A673 (cell line): ENCODE data around the gene FUBP3. TPM values are rescaled to one million over a fixed set of nuclear protein-coding genes. Genes with fewer than 3 reads are reported as not detected.

Experiments
- BruUV-seq: library from RNA; stranded (reverse); fragments of 400-500 nt; replicated peaks from 2 replicates; lab custom pipeline; 2021; lab: Mats Ljungman, UMichigan
- CTCF ChIA-PET: fragments of 300-600 bp; sonication (Branson Sonifier 250); formaldehyde crosslinking; loops from one replicate; lab custom pipeline; 2022; ENCODE audit warnings: antibody characterized with exemption; lab: Charles Lee
- POLR2A ChIA-PET: fragments of 300-600 bp; sonication (Branson Sonifier 250); formaldehyde crosslinking; loops from one replicate; lab custom pipeline; 2022; ENCODE audit warnings: antibody characterized with exemption; ENCODE audit not compliant: low non-redundant PET; lab: Charles Lee
- DNase-seq: peaks from one replicate; pipeline ENCODE4 v3.0.0-alpha.2; 2015; ENCODE audit warnings: low spot score
- H3K27ac ChIP-seq: fragments of 200-600 bp; sonication (generic); 2 replicates; pipeline ENCODE4 v1.5.1; 2016; ENCODE audit warnings: mixed run types, low read depth, mild to moderate bottlenecking, mixed read lengths, antibody characterized with exemption, low read length; ENCODE audit not compliant: poor library complexity, severe bottlenecking
- H3K27me3 ChIP-seq: fragments of 200-600 bp; sonication (generic); replicated peaks from 2 replicates; pipeline ENCODE4 v1.6.1; 2017; ENCODE audit warnings: mixed run types, low read depth, mild to moderate bottlenecking, mixed read lengths, antibody characterized with exemption, low read length; ENCODE audit not compliant: insufficient read depth, poor library complexity
- H3K36me3 ChIP-seq: fragments of 200-600 bp; sonication (generic); 2 replicates; pipeline ENCODE4 v1.6.1; 2016; ENCODE audit warnings: mixed run types, mild to moderate bottlenecking, mixed read lengths, antibody characterized with exemption, low read length; ENCODE audit not compliant: insufficient read depth, poor library complexity, severe bottlenecking
- H3K4me1 ChIP-seq: fragments of 200-600 bp; sonication (generic); 2 replicates; pipeline ENCODE4 v1.6.1; 2017; ENCODE audit warnings: mixed run types, mild to moderate bottlenecking, mixed read lengths, antibody characterized with exemption, low read length; ENCODE audit not compliant: insufficient read depth, poor library complexity, severe bottlenecking
- H3K4me3 ChIP-seq: fragments of 200-600 bp; sonication (generic); 2 replicates; pipeline ENCODE4 v1.5.1; 2016; ENCODE audit warnings: low read depth, mixed run types, mild to moderate bottlenecking, mixed read lengths, low read length; ENCODE audit not compliant: poor library complexity, severe bottlenecking
- H3K9me3 ChIP-seq: fragments of 200-600 bp; sonication (generic); 2 replicates; pipeline ENCODE4 v1.6.1; 2016; ENCODE audit warnings: mixed run types, low read depth, mild to moderate bottlenecking, mixed read lengths, antibody characterized with exemption, low read length; ENCODE audit not compliant: poor library complexity, severe bottlenecking
- CTCF ChIP-seq: fragments of 300-800, 200-600 bp; sonication (generic); conservative IDR thresholded peaks from 2 replicates; pipeline ENCODE4 v1.5.1; 2017; ENCODE audit warnings: low read depth, mild to moderate bottlenecking, antibody characterized with exemption, low read length, moderate library complexity, mixed read lengths
- EZH2 ChIP-seq: fragments of 200-600 bp; sonication (generic); IDR thresholded peaks from 2 replicates; pipeline ENCODE4 v1.6.1; 2017; ENCODE audit warnings: borderline replicate concordance, low read depth, mild to moderate bottlenecking, mixed read lengths, antibody characterized with exemption, low read length; ENCODE audit not compliant: poor library complexity, severe bottlenecking
- intact Hi-C: fragments of 100-400 bp; cut with micrococcal nuclease; formaldehyde crosslinking; loops from one replicate; pipeline ENCODE4 v1.10.0; 2022; ENCODE audit not compliant: unreplicated experiment
- total RNA-seq: library from RNA; stranded (reverse); gene quantifications from 2 replicates; pipeline ENCODE4 v1.2.3, GENCODE V29; 2021

Gene FUBP3
- total RNA-seq, 1 experiment from 2014 or later: 80.4 TPM

- intact Hi-C loops: no loop called here
- Histone ChIP-seq H3K4me1 (peaks cover 9% of the 10 kb centered on the region), H3K9me3 (no peaks in the 10 kb centered on the region), H3K4me3 (no peak overlapping the region), H3K27me3 (no peaks in the 10 kb centered on the region), H3K27ac (no peak overlapping the region), H3K36me3 (peaks cover 7% of the 10 kb centered on the region)
- ChIA-PET CTCF (no interaction called here), POLR2A (no interaction called here)
- TF ChIP-seq CTCF: no peak
- TF ChIP-seq EZH2: no peak
- BruUV-seq: no TSS peak
- no peak for DNase-seq
These were observed 63.5 kb downstream of the FUBP3 start for GRCh38 chr9:130642926-130643325.

DNA sequence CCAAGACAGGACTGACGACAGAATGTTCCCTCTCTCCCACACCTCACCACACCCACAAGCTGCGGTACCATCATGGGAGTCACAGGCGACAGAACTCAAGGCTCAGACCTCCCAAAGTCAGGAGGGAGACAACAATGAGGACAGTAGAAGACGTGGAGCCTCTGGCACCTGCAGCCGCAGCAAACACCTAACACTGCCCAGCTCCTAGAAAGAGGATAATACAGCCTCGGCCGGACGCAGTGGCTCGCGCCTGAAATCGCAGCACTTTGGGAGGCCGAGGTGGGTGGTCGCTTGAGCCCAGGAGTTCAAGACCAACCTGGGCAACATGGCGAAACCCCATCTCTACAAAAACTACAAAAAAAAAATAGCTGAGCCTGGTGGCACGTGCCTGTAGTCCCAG lies 71.8 kb downstream of the FUBP3 start:
- no TSS peak for BruUV-seq
- CTCF ChIA-PET: no interaction called here
- no peak for TF ChIP-seq CTCF
- TF ChIP-seq EZH2: no peak
- intact Hi-C loops: no loop called here
- H3K9me3 ChIP-seq: no peaks in the 10 kb centered on the region
- no peak overlapping the region for H3K4me3 ChIP-seq
- H3K27me3 ChIP-seq: peaks cover 13% of the 10 kb centered on the region
- H3K4me1 ChIP-seq: no peaks in the 10 kb centered on the region
- no peak for DNase-seq
- POLR2A ChIA-PET: no interaction called here
- no peak overlapping the region for H3K27ac ChIP-seq
- H3K36me3 ChIP-seq: no peaks in the 10 kb centered on the region

DNA sequence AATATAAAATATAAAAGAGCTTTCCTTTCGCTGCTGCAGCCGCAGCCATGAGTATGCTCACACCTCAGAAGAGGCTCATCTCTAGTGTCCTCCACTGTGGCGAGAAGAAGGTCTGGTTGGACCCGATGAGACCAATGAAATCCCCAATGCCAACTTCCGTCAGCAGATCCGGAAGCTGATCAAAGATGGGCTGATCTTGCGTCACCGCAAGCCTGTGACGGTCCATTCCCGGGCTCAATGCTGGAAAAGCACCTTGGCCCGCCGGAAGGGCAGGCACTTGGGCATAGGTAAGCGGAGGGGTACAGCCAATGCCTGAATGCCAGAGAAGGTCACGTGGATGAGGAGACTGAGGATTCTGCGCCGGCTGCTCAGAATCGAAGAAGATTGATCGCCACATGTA lies 72.4 kb downstream of the FUBP3 start:
- TF ChIP-seq EZH2: no peak
- TF ChIP-seq CTCF: no peak
- no peaks in the 10 kb centered on the region for H3K4me1 ChIP-seq
- BruUV-seq: no TSS peak
- no peak overlapping the region for H3K4me3 ChIP-seq
- no peaks in the 10 kb centered on the region for H3K36me3 ChIP-seq
- H3K9me3 ChIP-seq: no peaks in the 10 kb centered on the region
- H3K27me3 ChIP-seq: peaks cover 18% of the 10 kb centered on the region
- no peak for DNase-seq
- POLR2A ChIA-PET: no interaction called here
- CTCF ChIA-PET: no interaction called here
- H3K27ac ChIP-seq: no peak overlapping the region
- intact Hi-C loops: no loop called here
